ENCODE measurements around the gene MAP3K9. TPM values are rescaled to one million over a fixed set of nuclear protein-coding genes. Genes with fewer than 3 reads are reported as not detected.

The MAP3K9 gene
- total RNA-seq, 1 donor from 2014 or later = 1.4 TPM

DNA sequence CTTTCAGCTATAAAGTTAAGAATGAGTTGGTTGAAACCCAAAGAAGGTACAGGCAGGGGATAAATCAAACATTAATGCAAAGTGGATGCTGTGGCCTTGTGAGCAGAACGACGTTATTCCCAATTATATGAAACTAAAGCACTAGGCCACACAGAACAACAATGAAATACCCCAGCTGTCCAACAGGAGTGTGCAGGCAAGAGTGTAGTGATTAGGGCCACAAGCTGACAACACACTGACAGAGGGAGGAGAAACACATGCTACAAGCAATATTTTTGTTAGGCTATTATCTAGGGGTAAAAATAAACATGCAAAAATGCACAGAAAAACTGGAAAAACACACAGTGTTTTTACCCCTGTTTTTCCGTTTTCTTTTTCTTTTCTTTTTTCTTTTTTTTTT lies 15.0 kb downstream of the MAP3K9 start:
- no peak for DNase-seq
- no peak for ATAC-seq (ENCODE audit: poor library complexity)
- intact Hi-C loops (cut with DNase I) = no loop called here

DNA sequence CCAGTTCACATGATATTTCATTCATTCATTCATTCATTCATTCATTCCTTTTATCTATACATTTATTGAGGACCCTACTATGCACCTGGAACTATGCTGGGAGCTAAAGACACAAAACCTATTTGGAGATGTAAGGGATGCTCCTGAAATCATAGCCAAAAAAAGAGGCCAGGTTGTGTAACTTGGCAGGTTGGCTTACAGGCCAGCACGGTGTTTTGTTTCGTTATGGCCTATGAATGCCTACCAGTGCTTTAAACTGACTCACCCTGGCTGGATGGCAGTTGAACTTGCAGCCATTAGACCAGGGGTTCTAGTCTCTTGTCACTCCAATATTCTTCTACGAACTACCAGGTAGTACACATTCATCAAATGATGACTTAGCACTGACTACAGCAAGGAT lies 15.7 kb downstream of the MAP3K9 start:
- no peak for ATAC-seq (ENCODE audit: poor library complexity)
- no peak for DNase-seq
- intact Hi-C loops (cut with DNase I) = no loop called here

DNA sequence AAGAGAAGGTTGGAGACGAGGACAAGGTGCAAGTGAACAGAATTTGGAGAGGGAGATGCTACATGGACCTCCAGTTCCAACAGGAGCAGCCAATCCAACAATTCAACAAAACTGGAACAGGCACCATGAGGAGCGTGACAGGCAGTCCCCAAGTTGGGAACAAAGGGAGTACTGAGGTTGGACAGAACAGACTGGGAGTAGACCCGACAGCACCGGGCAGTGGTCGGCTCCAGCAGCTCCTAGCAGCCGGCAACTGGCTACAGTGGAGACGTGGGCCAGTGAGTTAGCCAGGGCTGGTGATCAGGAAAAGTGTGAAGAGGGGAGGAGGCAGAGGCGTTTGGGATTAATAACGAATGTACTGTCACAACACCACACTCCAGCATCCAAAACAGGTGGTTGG lies 16.4 kb downstream of the MAP3K9 start:
- DNase-seq (no peak), ATAC-seq (ENCODE audit: poor library complexity) (no peak)
- intact Hi-C loops (cut with DNase I) = no loop called here

DNA sequence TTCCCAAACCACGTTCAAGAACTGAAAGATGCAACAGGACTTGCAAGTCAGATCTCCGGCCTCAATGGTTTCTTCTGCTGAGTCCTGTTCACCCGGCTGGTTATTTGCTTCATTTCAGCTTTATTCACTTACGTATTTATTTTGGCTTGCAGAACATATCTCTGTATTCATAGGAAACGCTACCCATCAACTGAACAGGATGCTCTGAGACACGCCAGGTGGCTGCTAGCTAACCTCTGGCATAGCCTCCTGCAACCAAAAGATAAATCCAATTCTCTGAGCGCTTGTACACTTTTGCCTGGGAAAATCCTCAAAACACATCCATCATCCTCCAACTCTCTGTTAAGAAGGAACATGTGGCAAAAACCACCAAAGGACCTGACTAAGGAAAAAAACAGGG lies 17.3 kb downstream of the MAP3K9 start:
- intact Hi-C loops (cut with DNase I) = no loop called here

DNA sequence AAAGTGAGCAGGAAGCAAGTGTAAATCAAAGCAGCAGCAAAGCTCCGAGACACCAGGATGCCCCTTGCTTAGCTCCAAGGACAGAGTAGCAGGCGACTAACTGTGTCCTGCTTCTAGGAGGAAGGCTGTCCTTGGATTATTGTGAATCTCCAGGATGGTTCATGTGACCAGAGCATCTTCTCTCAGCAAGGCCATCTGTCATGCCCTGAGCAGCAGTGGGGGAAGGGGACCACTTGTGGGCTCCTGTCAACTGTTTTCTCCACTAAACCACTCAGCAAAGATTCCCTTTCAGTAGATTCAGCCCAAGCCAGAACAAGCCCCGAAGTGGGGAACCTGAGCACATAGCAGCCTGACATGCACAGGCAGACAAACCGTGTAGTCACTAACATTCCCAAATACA lies 19.4 kb downstream of the MAP3K9 start:
- ATAC-seq (ENCODE audit: poor library complexity) (no peak), DNase-seq (no peak)
- intact Hi-C loops (cut with DNase I) = no loop called here

More for the DNA sequence above, 17.3 kb downstream of the MAP3K9 start:
- no peak for ATAC-seq (ENCODE audit: poor library complexity)
- no peak for DNase-seq

DNA sequence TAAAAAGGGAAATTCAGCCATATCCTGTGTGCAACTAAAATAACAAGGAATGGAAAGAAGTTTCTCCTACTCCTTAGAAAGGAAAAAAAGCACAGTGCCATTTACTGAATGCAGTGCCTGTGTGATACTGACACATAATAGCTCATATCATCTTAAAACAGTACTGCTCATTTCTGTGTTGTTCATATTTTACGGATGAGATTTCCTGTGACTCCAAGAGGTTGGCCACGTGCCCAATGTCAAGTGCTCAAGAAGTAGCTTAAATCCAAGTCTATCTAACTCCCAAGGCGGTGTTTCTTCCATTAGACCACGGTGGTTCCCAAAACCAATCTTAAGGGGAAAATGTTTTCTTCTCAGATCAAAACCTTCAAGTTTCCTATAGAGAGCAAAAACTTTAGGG lies 20.0 kb downstream of the MAP3K9 start:
- DNase-seq (no peak), ATAC-seq (ENCODE audit: poor library complexity) (no peak)
- intact Hi-C loops (cut with DNase I) = no loop called here

DNA sequence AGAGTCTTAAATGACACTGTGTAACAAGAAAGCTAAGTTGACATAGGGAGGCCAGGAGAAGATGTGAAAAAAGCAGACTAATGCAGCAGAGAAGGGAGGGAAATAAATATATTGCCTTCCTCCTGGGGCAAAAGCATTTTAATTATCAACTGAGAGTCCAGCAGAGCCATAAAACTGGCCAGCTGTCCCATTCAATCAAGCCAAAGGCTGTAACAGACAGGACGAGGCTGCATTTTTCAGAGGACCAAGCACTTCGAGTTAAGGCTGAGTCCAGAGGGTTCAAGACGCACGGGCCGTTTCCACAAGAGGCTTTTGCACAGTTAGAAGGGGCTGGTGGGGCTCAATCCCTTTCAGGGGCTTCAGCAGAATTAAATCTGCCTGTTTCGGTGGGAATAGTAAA lies 20.4 kb downstream of the MAP3K9 start:
- DNase-seq (no peak), ATAC-seq (ENCODE audit: poor library complexity) (no peak)
- intact Hi-C loops (cut with DNase I) = no loop called here

DNA sequence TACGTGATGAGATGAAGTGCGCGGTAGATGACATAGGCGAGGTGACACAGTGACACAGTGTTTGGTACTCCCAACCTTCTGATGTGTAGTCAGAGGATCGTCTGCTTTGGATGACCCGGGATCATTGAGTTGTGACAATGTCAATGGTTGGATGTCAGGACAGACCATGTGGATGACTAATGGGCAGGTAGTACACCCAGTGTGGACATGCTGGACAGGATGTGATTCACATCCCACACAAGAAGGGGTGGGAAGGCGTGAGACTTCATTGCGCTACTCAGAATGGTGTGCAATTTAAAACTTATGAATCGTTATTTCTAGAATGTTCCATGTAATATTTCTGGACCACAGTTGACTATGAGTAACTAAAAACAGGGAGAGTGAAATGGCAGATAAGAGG lies 23.8 kb downstream of the MAP3K9 start:
- DNase-seq (no peak), ATAC-seq (ENCODE audit: poor library complexity) (no peak)
- intact Hi-C loops (cut with DNase I) = no loop called here

DNA sequence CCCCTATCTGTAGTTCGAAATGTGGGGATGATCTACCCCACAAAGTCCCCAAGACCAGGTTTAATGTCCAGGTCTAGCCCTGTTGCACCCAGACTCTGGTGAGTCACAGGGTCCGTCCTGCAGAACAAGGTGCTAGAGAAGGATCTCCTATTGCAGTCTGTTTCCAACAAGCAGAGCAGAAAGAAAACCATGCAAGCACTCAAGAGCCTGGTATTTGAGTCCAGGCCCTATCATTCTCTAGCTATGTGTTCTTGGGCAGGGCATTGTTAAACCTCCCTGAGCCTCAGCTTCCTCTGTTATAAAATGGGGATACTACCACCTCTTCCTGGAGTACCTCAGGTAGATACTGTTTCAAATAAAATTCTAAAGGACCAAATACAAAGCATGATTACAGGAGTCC lies 24.4 kb downstream of the MAP3K9 start:
- no peak for ATAC-seq (ENCODE audit: poor library complexity)
- DNase-seq = no peak
- intact Hi-C loops (cut with DNase I) = no loop called here

DNA sequence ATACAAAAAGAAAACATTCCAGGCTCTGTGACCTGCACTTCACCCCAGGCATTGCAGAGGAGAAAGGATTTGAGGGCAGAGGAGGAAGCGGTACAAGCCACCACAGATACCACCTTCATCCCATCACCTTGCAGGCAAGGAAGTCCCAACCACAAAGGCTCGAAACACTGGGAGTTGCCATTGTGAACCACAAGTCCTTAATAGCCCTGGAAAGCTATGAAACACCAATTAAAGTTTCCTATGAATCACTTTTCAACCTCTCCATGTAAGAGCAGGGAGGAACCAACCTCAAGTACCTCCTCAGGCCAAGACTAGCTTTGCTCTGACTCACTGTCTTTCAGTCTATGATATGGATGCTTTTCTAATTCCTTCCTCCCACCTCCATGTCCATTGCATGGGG lies 27.0 kb downstream of the MAP3K9 start:
- DNase-seq = no peak
- ATAC-seq (ENCODE audit: poor library complexity) = no peak
- intact Hi-C loops (cut with DNase I) = no loop called here

DNA sequence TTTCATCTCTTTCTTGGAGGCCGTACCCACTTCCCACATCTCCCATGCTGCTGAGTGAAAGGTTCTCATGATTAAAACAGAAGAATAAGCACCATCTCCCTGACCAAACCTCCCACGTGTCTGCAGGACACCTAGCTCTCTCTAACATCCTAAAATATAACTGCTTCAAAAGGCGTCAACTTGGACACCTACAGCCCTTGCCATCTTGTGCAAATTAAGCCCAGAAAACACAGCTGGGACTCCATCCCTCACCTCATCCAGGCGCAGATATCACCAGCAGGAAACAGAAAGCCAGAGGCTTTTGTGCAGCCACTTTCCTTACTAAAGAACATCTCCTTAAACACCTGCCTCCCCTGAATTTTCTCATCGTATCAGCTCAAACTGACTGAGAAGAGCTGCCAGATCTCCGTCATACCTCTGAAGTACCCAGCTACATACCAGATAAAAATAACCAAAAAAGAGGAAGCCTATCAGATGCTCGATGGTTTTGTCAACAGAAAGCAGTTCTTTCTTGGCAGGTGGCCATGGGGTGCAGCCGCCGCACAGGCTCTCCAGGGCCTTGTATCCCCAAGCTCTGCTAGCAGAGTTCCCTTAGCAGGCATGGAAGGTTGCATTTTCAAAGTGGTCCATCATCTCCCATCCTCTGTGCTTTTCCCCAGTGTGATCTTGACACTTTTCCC lies 28.8 kb downstream of the MAP3K9 start:
- DNase-seq (peak; percentile 53), ATAC-seq (ENCODE audit: poor library complexity) (peak; percentile 17)
- intact Hi-C loops (cut with DNase I) = no loop called here

DNA sequence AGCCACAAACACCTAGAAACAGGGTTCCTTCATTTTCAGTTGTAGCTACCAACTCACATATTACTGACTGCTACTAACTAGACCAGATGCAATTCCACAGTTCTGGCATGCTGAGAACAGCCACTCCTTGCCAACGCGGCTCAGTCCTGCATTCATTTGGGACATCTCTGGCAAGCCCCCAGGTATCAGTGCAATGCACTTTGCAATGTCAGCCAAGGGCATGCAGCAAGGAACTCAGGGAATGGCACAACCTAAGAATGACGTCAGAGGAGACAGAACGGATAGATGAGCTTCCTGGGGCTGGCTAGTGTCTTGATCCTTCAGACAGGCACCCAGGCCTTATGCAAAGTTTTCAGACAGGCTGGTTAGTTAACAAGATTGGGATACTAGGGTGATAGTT lies 29.6 kb downstream of the MAP3K9 start:
- ATAC-seq (ENCODE audit: poor library complexity) (peak; percentile 87), DNase-seq (peak; percentile 56)
- intact Hi-C loops (cut with DNase I) = no loop called here

DNA sequence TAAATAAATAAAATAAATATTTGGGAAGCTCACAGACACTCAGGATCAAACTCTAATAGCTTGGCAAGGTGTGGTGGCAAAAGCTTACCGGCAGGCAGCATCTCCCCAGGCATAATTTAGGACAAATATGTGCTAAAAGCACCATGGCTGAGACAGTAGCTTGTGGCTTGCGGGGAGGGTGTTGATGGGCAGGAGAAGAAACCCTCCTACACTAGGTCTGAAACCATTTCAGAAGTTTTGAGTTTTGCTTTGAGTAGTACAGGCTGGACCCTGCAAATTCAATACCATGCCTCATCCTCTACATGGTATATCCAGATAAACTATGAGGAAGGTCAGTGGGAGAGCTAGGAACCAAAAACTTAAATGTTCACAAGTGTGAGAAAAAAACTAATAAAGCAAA lies 33.1 kb downstream of the MAP3K9 start:
- no peak for ATAC-seq (ENCODE audit: poor library complexity)
- DNase-seq = no peak
- intact Hi-C loops (cut with DNase I) = no loop called here

DNA sequence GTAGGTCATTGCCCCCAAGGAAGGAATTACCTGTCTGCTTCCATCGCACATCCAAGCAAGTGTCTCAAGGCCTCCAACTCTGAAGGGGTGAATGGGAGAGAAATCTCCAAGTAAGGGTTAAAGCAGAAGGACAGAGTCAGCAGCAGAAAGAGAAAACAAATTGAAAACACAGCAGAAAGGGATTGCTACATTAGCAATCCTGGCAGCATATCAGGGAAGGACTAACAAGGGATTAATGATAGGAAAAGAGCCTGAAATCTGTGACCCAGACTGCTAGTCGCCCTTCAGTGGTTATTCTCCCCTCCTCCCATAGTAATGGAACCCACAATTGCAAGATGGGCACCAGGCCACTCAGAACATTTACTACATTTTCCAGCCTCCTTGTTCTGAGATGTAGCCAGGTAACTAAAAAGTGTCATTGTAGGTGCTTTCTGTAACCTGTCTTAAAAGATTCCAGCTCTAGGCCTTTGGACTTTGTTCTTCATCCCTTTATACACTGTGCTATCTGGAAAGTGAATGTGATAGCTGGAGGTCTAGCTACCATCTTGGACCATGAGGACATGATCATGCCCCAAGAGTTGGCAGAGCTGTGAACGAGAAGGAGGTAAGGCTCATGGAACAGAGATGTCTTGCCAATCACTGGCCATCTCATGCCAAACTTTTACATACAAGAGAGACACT lies 36.0 kb downstream of the MAP3K9 start:
- no peak for DNase-seq
- intact Hi-C loops (cut with DNase I) = no loop called here
- no peak for ATAC-seq (ENCODE audit: poor library complexity)

DNA sequence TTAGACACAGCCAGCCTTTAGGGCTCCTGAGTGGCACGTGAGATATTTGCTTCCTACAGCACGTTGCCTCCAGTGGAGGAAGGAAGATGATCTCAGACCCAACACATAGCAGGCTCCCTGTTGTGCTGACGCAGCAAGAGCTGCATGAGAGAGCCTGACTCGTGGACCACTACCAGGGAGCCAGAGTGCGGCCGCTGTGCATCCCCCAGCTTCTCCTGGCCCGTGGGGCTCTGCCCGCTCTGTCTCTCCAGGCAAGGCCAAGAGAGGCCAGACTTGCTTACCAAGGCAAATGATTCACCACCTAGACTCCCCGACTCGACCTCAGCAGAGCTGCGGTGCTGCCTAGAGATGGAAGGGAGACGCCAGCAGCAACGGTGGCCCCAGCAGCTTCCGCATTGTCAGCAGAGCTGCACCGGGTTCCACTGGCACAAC lies 37.5 kb downstream of the MAP3K9 start:
- intact Hi-C loops (cut with DNase I) = no loop called here
- no peak for ATAC-seq (ENCODE audit: poor library complexity)
- no peak for DNase-seq

DNA sequence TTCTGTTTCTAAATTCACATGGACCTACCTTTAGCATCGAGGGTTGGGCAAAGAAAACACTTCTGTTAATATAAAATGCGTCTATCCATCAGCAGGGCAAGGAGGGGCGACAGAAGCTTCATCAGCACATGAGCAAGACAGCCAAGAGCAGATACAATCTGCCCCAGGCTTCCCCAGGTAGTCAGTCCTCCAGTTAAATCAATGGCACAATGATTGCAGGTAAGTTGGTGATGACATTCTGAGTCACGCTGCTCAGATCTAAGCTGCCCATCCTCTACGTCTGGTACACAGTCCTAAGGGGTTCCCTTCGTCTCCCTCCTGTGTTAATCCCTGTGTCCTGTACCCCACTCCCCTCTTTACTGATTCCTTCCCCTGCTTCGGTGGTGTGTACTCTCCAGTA lies 38.8 kb downstream of the MAP3K9 start:
- intact Hi-C loops (cut with DNase I) = no loop called here
- ATAC-seq (ENCODE audit: poor library complexity) = no peak
- DNase-seq = no peak

DNA sequence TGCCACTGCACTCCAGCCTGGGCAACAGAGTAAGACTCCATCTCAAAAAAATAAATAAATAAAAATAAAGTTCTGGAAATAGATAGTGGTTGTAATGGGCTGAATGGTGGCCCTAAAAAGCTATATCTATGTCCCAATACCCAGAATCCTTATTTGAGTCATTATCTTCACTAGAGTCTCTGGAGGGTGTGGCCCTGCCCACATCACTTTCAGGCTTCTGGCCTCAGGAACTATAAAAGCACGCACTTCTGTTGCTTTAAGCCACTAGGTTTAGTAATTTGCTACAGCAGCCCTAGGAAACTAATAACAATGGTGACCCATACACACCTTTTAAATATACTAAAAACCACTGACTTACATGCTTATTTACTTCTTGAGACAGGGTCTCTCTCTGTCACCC lies 49.9 kb downstream of the MAP3K9 start:
- ATAC-seq (ENCODE audit: poor library complexity) (no peak), DNase-seq (no peak)
- intact Hi-C loops (cut with DNase I) = no loop called here

DNA sequence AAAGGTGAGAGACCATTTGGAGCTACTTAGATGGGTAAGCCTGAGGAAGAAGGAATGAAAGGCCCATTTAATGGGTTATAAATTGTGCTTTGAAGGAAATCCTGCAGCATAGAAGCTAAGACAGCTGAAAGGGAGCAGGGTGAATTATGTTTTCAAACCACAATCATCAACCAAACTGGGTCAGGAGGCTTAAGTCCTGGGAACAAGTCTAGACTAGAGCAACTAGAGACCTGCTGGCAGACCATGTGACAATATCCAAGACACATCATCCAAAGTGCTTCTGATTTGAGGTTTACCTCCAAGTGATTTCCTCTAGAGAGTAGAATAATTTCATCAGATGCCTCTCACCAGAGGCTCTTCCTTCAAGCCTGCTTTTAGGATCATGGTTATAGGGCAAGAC lies 53.7 kb downstream of the MAP3K9 start:
- DNase-seq (no peak), ATAC-seq (ENCODE audit: poor library complexity) (no peak)
- intact Hi-C loops (cut with DNase I) = no loop called here

DNA sequence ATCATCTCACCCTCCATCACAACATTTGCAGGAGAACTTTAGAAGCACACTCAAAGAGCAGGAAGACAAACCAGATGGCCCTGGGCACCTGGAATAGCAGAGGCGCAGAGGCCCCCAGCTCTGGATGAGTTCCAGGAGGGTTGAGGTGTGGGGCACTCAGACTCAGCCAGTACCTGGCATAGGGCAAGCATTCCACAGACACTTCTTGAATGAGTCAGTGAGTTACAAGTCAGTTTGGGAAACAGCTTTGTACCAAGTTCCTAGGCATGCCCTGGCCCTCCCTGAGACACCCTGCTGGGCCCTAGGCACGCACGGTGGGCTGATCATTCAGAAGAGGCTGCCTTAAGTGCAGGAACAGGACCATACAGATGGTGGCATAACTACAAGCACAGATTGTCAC lies 54.3 kb downstream of the MAP3K9 start:
- ATAC-seq (ENCODE audit: poor library complexity) (peak; percentile 68), DNase-seq (no peak)
- intact Hi-C loops (cut with DNase I) = no loop called here

DNA sequence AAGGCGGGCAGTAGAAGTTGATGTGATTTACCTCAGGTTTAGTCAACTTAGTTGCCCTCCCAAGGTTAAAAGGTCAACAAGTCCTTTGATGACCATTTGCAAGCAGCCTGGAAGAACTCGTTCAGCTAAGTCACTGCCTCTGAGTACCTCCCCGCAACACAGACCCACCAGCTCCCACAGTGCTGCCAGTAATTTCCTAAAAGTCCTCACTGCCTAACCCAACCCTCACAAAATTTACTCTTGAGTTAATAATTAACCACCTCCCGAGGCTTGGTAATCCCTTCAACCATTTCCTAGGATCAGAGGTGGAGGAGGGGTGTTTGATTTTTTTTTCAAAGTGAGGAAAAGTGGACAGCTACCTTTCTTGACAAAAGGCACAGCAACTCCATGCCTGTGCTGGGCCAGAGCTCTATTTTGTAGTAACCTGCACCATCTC lies 55.8 kb downstream of the MAP3K9 start:
- intact Hi-C loops (cut with DNase I) = no loop called here
- DNase-seq = no peak
- ATAC-seq (ENCODE audit: poor library complexity) = no peak

DNA sequence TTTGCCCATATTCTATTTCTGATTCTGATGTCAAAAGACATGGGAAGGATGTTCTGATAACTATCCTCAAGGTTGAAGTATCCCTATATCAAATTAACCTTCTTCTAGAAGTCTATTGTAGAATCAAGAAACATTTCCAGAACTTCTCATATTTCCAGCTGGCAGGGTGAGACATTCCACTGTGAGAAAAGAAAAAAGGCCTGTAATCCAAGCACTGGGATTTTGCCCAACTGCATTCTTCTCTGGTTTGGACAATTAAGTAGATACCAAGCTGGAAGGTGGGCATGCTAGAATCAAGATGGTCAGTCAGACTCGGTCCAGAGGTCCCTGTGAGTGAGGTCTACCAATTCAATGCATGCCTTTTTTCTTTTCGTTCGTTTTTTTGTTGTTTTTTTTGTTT lies 60.9 kb downstream of the MAP3K9 start:
- ATAC-seq (ENCODE audit: poor library complexity) (no peak), DNase-seq (no peak)
- intact Hi-C loops (cut with DNase I) = no loop called here
